Glutamatergic neuron (in vitro differentiated cells): ENCODE results near the gene MPLKIP. TPM values are rescaled to one million over a fixed set of nuclear protein-coding genes. Genes with fewer than 3 reads are reported as not detected.

Experiments
- DNase-seq: peaks from one replicate; pipeline ENCODE4 v3.0.0; 2022
- H3K27ac Mint-ChIP-seq: one replicate; pipeline ENCODE4 v1.8.0; 2020; ENCODE audit warnings: mild to moderate bottlenecking, mixed read lengths, inconsistent platforms; ENCODE audit not compliant: unreplicated experiment
- H3K27me3 Mint-ChIP-seq: one replicate; pipeline ENCODE4 v1.8.0; 2020; ENCODE audit warnings: mild to moderate bottlenecking, moderate library complexity, mixed read lengths, inconsistent platforms; ENCODE audit not compliant: unreplicated experiment
- H3K36me3 Mint-ChIP-seq: one replicate; pipeline ENCODE4 v1.8.0; 2020; ENCODE audit warnings: mild to moderate bottlenecking, mixed read lengths, inconsistent platforms; ENCODE audit not compliant: unreplicated experiment
- H3K4me1 Mint-ChIP-seq: one replicate; pipeline ENCODE4 v1.8.0; 2020; ENCODE audit warnings: mild to moderate bottlenecking, low read depth, mixed read lengths, inconsistent platforms; ENCODE audit not compliant: unreplicated experiment
- H3K4me3 Mint-ChIP-seq: one replicate; pipeline ENCODE4 v1.8.0; 2020; ENCODE audit warnings: mild to moderate bottlenecking, mixed read lengths, inconsistent platforms; ENCODE audit not compliant: unreplicated experiment
- H3K9me3 Mint-ChIP-seq: one replicate; pipeline ENCODE4 v1.8.0; 2020; ENCODE audit warnings: mild to moderate bottlenecking, moderate library complexity, mixed read lengths, inconsistent platforms; ENCODE audit not compliant: unreplicated experiment
- total RNA-seq: library from RNA; stranded (reverse); fragmentation: NEBNext Ultra II Directional; extraction: Animal tissue kit (Norgen Biotek cat#: 25700); gene quantifications from one replicate; pipeline ENCODE4 v1.2.1, GENCODE V29; 2021; ENCODE audit not compliant: unreplicated experiment
- TF ChIP-seq, protein P1 (sequence below): fragments of 200-600 bp; sonication (generic); IDR thresholded peaks from one replicate; pipeline ENCODE4 v1.5.0; 2021; ENCODE audit not compliant: partially characterized antibody, unreplicated experiment

The MPLKIP gene
- total RNA-seq, 1 donor from 2014 or later = 29.9 TPM

- H3K4me1 Mint-ChIP-seq = no peaks in the 10 kb centered on the region
- H3K27ac Mint-ChIP-seq = no peak overlapping the region
- H3K4me3 Mint-ChIP-seq = no peak overlapping the region
- H3K36me3 Mint-ChIP-seq = peaks cover 4% of the 10 kb centered on the region
- DNase-seq = no peak
- TF ChIP-seq, protein P1, sequence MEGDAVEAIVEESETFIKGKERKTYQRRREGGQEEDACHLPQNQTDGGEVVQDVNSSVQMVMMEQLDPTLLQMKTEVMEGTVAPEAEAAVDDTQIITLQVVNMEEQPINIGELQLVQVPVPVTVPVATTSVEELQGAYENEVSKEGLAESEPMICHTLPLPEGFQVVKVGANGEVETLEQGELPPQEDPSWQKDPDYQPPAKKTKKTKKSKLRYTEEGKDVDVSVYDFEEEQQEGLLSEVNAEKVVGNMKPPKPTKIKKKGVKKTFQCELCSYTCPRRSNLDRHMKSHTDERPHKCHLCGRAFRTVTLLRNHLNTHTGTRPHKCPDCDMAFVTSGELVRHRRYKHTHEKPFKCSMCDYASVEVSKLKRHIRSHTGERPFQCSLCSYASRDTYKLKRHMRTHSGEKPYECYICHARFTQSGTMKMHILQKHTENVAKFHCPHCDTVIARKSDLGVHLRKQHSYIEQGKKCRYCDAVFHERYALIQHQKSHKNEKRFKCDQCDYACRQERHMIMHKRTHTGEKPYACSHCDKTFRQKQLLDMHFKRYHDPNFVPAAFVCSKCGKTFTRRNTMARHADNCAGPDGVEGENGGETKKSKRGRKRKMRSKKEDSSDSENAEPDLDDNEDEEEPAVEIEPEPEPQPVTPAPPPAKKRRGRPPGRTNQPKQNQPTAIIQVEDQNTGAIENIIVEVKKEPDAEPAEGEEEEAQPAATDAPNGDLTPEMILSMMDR = no peak
- H3K27me3 Mint-ChIP-seq = no peaks in the 10 kb centered on the region
- no peaks in the 10 kb centered on the region for H3K9me3 Mint-ChIP-seq
Observed at GRCh38 chr7:40095230-40095629, 39.2 kb downstream of the MPLKIP start.

GRCh38 chr7:40093631-40094350 is 40.6 kb downstream of the MPLKIP start:
- H3K9me3 Mint-ChIP-seq = no peaks in the 10 kb centered on the region
- no peak for DNase-seq
- H3K27ac Mint-ChIP-seq = no peak overlapping the region
- H3K27me3 Mint-ChIP-seq = peaks cover under 1% of the 10 kb centered on the region
- no peaks in the 10 kb centered on the region for H3K4me1 Mint-ChIP-seq
- H3K36me3 Mint-ChIP-seq = peaks cover 4% of the 10 kb centered on the region
- TF ChIP-seq, protein P1 = no peak
- no peak overlapping the region for H3K4me3 Mint-ChIP-seq

DNA sequence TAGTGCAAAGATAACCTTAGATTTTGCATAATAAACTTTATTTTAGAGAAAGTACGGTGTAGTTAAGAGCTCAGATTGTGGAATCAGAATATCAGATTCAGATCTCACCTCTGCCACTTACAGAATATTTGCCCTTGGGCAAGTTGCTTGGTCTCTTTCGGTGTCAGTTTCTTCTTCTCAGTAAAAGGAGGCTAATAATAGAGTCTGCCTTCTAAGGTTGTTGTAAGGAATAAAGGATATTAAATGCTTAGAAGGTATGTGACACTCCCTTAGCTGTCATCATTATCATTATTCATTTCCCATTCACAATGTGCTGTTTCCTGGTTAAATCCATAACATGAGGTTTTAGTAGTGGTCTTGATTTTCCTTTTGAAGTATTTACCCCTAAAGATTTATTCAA is 42.2 kb downstream of the MPLKIP start:
- Mint-ChIP-seq H3K4me1 (no peaks in the 10 kb centered on the region), H3K9me3 (no peaks in the 10 kb centered on the region), H3K27me3 (peaks cover 3% of the 10 kb centered on the region), H3K4me3 (no peak overlapping the region), H3K27ac (no peak overlapping the region), H3K36me3 (peaks cover 4% of the 10 kb centered on the region)
- TF ChIP-seq, protein P1 = no peak
- DNase-seq = no peak

DNA sequence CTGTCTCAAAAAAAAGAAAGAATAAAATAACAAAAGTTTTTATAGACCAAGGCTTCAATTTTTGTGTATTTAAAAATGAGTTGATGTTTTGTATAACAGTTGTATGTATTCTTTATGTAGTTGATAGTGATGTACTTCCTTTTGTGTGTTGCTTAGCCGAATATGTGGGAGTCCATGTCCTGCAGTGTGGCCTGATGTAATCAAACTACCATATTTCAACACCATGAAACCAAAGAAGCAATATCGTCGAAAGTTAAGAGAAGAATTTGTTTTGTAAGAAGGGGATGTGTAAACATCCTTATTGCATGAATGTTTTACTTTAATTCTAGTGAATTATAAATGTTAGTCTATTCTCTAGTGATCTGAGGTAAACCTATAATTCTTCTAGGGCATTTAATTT is 56.6 kb downstream of the MPLKIP start:
- Mint-ChIP-seq H3K9me3 (no peaks in the 10 kb centered on the region), H3K4me1 (no peaks in the 10 kb centered on the region), H3K4me3 (no peak overlapping the region), H3K27ac (no peak overlapping the region), H3K27me3 (no peaks in the 10 kb centered on the region), H3K36me3 (no peaks in the 10 kb centered on the region)
- TF ChIP-seq, protein P1 = no peak
- no peak for DNase-seq

Other genes with a start within 250 kb of the MPLKIP start
- 53.2 TPM for gene CDK13, start 184.4 kb downstream of the MPLKIP start, total RNA-seq
- gene SUGCT, start 383 bp upstream of the MPLKIP start, total RNA-seq = 1.2 TPM